Activated CD8-positive, alpha-beta memory T cell treated with anti-CD3 and anti-CD28 coated beads, Interleukin-2, amount 50 U/mL, for 1 hour (primary cell): Measurements from ENCODE around the gene WDR93.
"Not testable (repeated sequence)": the region's sequence is repeated elsewhere in the genome, so short reads cannot be mapped to it uniquely, and the experiment has no call there.

Experiments
- DNase-seq: peaks from one replicate; pipeline ENCODE4 v3.0.0-alpha.2; 2020; ENCODE audit errors: extremely low read depth

WDR93 gene

GRCh38 chr15:89769366-89769765 lies 78.8 kb downstream of the WDR93 start:
- DNase-seq: no peak

DNA sequence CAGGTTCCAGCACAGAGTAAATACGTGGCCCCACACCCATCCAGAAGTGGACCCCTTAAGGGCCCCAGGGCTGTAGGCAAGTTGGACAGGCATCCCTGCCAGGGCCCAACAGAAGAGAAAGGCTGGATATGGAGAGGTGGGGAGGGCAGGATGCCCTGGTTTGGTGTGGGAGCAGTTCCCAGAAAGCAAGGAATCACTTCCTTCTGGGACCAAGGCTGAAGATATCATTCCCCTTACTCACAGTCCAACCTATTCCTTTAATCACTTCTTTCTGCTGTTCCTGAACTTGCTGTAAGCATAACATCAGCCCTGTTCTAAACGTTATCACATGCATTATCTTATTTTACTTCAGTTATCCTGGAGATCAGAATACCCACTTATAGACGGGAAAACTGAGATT lies 79.4 kb downstream of the WDR93 start:
- no peak for DNase-seq

DNA sequence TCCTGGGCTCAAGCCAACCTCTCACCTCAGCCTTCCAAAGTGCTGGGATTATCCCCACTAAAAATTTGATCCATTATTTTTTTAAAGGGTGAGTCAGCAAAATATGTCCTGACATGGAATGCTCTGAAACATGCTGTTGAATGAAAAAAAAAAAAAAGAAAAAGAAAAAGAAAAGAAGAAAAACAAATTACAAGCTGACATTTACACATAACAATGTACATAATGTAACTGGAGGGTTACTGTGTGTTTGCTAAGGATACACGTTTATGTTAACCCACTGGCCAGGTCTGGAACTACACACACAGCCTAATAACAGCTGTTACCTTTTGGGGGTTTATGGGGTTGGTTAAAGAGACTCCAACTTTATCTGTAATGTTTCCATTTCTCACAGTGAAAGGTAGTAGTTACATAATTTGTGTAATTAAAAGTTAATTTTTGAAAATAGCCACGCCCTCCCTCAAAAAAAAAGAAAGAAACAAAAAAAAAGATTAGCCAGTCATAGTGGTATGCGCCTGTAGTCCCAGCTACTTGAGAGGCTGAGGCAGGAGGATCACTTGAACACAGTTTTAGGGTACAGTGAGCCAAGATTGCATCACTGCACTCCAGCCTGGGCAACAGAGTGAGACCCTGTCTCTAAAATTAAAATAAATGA lies 82.4 kb downstream of the WDR93 start:
- DNase-seq: no peak

GRCh38 chr15:89774492-89774891 lies 83.9 kb downstream of the WDR93 start:
- no peak for DNase-seq

DNA sequence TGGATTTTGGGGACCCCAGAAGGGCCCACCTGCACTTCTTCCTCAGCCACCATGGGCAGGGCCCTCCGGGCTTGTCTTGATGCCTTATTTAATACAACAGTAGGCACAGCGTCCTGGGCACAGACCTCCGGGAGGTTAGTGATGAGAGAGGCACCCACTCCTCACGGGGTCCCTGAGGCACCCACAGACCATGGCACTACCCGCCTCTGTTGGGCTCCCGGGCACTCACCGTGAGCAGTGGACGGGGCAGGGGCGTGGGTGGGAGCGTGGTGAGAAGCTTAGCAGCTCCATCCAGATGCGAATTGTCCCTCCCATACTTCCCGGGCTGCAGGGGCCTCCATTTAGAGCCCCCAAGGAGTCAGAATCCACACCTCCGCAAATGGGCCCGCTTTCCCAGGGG lies 85.2 kb downstream of the WDR93 start:
- no peak for DNase-seq

DNA sequence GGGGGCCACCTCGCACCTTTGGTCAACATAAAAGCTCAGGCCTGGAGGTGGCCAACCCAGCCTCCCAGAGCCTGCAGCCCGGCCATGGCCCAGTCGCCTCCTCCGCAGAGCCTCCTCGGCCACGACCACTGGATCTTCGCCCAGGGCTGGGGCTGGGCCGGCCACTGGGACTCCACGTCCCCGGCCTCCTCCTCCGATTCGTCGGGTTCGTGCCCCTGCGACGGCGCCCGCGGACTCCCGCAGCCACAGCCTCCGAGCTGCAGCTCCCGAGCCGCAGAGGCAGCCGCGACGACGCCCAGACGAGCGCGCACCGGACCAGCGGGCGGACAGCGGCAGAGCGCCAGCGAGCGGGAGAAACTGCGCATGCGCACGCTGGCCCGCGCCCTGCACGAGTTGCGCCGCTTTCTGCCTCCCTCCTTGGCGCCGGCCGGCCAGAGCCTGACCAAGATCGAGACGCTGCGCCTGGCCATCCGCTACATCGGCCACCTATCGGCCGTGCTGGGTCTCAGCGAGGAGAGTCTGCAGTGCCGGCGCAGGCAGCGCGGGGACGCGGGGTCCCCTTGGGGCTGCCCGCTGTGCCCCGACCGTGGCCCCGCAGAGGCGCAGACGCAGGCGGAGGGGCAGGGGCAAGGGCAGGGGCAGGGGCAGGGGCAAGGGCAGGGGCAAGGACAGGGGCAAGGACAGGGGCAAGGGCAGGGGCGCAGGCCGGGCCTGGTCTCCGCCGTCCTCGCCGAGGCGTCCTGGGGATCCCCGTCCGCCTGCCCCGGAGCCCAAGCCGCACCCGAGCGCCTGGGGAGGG lies 85.9 kb downstream of the WDR93 start, which contains the start of gene MESP2:
Gene MESP2, plus strand, starts transcription at position 59 of the 799 bp plus-strand sequence. Its CDS starts 26 bp downstream, at position 85.
- DNase-seq: no peak

GRCh38 chr15:89777073-89777751 lies 86.6 kb downstream of the WDR93 start:
- DNase-seq: no peak

DNA sequence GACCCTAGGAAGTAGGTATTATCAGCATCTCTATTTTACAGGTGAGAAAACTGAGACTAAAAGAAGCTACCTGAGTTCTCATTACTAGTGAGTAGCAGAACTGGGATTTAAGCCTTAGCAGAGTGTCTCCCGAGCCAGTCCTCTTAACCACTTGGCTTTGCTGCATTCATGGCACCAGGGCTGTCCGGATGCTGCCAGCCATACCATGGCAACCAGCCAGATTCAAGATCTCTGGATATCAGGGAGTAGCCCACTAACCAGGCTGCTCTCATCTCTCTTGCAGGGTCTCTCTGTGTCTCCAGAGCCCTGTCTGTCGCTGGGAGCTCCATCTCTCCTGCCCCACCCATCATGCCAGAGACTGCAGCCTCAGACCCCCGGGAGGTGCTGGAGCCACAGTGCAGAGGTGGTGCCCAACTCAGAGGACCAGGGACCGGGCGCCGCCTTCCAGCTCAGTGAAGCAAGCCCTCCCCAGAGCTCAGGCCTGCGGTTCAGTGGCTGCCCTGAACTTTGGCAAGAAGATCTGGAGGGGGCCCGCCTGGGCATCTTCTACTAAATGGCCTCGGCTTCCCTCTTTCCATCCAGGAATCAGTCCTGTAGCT lies 87.3 kb downstream of the WDR93 start:
- DNase-seq: no peak

- no peak for DNase-seq
These were observed 88.2 kb downstream of the WDR93 start for GRCh38 chr15:89778861-89779260.

GRCh38 chr15:89780601-89781000 lies 90.0 kb downstream of the WDR93 start:
- DNase-seq: no peak

DNA sequence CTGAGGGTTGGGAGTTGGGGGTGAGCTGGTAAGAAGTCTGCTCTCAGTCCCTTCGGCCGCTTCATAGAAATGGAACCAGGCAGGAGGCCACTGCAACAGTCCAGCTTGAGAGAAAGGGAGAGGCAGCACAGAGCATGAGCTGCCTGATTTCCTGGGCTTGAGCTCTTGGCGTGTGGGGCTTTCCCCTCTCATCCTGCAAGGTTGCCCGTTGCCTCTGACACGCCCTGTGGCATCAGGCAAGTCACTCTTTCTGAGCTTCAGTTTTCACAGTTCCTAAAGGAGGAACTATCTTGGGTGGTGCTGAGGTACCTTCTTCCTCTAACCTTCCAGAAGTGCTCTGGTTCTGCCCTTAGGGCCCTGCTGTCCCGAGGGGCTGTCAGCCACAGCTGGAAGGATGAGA lies 90.4 kb downstream of the WDR93 start:
- no peak for DNase-seq

- no peak for DNase-seq
These were observed 91.4 kb downstream of the WDR93 start for GRCh38 chr15:89781891-89782618.

DNA sequence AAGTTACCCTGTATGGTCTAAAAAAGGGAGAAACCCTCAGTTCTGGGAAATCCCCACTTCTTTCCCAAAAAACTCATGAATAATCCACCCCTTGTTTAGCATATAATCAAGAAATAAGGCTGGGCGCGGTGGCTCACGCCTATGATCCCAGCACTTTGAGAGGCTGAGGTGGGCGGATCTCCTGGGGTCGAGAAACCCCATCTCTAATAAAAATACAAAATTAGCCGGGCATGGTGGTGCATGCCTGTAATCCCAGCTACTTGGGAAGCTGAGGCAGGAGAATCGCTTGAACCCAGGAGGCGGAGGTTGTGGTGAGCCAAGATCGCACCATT lies 92.0 kb downstream of the WDR93 start:
- DNase-seq: not testable (repeated sequence)

- no peak for DNase-seq
These were observed 92.7 kb downstream of the WDR93 start for GRCh38 chr15:89783111-89783860.

- DNase-seq: no peak
These were observed 93.5 kb downstream of the WDR93 start for GRCh38 chr15:89783861-89784685.

DNA sequence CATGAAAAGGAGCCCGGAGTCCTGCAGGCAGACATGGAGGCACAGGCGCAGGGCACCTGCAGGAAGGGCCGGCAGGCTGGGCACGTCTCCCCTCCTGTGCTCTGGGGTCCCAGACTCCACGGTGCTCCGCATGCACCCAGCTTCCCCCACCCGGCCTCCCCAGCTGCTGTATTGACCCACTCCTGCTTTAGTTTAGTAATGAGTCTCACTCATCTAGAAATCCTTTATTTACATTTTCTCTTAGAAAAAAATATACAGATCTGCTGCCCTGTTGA lies 94.0 kb downstream of the WDR93 start:
- no peak for DNase-seq

GRCh38 chr15:89785064-89785773 lies 94.6 kb downstream of the WDR93 start:
- no peak for DNase-seq

DNA sequence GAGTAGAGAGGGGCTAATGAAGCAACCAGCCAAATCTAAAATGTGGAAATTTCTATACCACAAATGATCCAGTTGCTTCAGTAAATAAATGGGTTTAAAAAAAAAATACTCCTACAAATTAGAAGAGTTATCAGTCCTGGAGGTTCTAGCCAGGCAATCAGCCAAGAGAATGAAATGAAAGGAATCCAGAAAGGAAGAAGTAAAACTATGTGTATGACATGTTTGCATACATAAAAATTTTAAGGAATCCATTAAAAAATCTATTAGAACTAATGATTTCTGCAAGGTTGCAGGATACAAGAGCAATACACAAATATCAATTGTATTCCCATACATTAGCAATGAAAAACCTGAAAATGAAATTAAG lies 95.1 kb downstream of the WDR93 start:
- no peak for DNase-seq

- no peak for DNase-seq
These were observed 97.3 kb downstream of the WDR93 start for GRCh38 chr15:89787944-89788343.

DNA sequence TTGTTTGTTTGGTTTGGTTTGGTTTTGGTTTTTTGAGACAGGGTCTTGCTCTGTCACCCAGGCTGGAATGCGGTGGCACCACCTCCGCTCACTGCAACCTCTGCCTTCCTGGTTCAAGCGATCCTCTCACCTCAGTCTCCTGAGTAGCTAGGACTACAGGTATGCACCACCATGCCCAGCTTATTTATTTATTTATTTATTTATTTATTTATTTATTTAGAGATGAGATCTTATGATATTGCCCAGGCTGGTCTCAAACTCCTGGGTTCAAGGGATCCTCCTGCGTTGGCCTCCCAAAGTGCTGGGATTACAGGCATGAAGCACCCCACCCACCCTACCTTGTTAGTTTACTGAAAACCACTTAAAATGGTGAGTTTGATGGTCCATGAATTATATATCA lies 98.0 kb downstream of the WDR93 start:
- not testable (repeated sequence) for DNase-seq
